LNCaP clone FGC (cell line): Measurements from ENCODE around the gene TMSB10.

Source experiments
- DNase-seq: peaks from one replicate; pipeline ENCODE4 v3.0.0-alpha.2; 2011; ENCODE audit warnings: low read depth
- H3K4me3 ChIP-seq: 2 replicates; pipeline ENCODE4 v1.5.1; 2011; ENCODE audit warnings: mild to moderate bottlenecking, low read depth, low read length, control low read depth
- CTCF ChIP-seq: IDR thresholded peaks from 2 replicates; pipeline ENCODE4 v1.5.1; 2012; ENCODE audit warnings: mild to moderate bottlenecking; ENCODE audit not compliant: control insufficient read depth, insufficient read depth; ENCODE audit errors: extremely low read depth

TMSB10 gene

GRCh38 chr2:84885111-84885510 lies 20.3 kb upstream of the TMSB10 start:
- H3K4me3 ChIP-seq: no peak overlapping the region
- DNase-seq: no peak
- no peak for TF ChIP-seq CTCF

DNA sequence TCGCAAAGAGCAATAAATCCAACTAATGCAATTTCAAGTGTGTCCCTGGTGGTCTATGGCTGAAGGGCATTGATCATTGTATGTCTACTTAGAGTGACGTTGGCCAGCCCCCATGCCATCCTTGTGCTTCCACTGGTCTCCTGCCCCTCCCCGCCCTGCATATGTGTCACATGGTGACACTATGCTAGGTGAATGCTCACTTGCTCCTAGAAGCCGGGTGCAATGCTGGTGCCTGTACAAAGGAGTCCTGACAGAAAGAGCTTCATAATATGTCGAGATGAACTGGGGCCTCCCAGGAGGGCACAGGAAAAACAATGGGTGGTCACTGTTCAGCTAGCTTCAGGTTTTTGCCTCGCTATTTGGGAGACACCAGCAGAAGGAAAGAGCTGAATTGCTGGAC lies 18.7 kb upstream of the TMSB10 start:
- TF ChIP-seq CTCF: no peak
- no peak for DNase-seq
- no peak overlapping the region for H3K4me3 ChIP-seq

DNA sequence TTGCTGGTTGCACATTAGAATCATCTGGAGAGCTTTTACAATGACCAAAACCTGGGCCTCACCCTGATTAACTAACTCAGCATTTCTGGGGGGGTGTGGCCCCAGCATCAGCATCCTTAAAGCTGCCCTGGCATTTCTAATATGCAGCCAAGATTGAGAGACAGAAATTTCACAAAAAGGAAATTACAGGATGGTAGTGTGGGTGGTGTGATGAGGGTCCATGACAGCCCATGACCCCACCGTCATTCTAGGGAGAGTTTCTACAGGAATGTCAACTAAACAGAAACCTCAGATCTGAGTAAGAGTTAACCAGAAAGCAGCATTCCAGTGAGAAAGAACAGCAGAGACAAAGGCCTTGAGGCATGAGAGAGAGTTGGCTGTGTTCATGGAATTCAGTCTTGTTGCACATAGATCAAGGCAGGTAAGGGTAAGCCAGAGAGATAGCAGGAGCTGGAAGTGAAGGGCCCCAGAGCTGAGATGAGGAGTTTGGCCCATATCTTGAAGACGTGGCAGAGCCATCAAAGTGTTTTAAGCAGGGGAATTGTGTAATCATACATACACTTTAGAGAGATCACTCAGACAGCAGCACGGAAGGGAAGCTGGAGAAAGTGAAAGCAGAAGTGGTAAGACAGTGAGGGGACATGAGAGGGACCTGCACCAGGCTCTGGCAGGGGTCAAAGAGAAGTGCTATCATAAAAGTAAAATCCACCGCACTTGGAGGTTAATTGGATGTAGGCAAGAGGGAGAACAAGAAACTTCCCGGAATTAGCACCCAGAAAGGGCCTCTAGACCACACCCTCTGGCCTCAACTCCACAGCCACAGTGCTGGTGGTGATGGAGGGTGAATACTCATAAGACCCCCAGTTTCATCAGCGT lies 16.8 kb upstream of the TMSB10 start:
- TF ChIP-seq CTCF: no peak
- H3K4me3 ChIP-seq: no peak overlapping the region
- DNase-seq: no peak

- TF ChIP-seq CTCF: no peak
- DNase-seq: no peak
- no peak overlapping the region for H3K4me3 ChIP-seq
Observed at GRCh38 chr2:84889332-84889731, 16.1 kb upstream of the TMSB10 start.

- H3K4me3 ChIP-seq: no peak overlapping the region
- TF ChIP-seq CTCF: no peak
- no peak for DNase-seq
Observed at GRCh38 chr2:84891355-84892010, 14.0 kb upstream of the TMSB10 start.

- no peak for DNase-seq
- TF ChIP-seq CTCF: no peak
- no peak overlapping the region for H3K4me3 ChIP-seq
Observed at GRCh38 chr2:84894131-84894586, 11.3 kb upstream of the TMSB10 start.
